Loucy (cell line): ENCODE data around the gene ANKRD13D.

Source experiments
- H2AFZ ChIP-seq: fragments of 200-600 bp; sonication (generic); 2 replicates; pipeline ENCODE4 v1.6.0; 2016; ENCODE audit warnings: antibody characterized with exemption, mild to moderate bottlenecking, low read length, moderate library complexity
- H3F3A ChIP-seq: fragments of 200-600 bp; 2 replicates; pipeline ENCODE4 v1.6.0; 2016; ENCODE audit warnings: antibody characterized with exemption, low read depth, mild to moderate bottlenecking
- H3K27me3 ChIP-seq: fragments of 200-600 bp; sonication (generic); 2 replicates; pipeline ENCODE4 v1.6.1; 2014; ENCODE audit warnings: low read length, mild to moderate bottlenecking; ENCODE audit not compliant: insufficient read depth, poor library complexity, severe bottlenecking
- H3K36me3 ChIP-seq: fragments of 200-600 bp; sonication (generic); 2 replicates; pipeline ENCODE4 v1.6.1; 2016; ENCODE audit warnings: low read length; ENCODE audit not compliant: insufficient read depth
- H3K4me1 ChIP-seq: fragments of 200-600 bp; sonication (generic); 2 replicates; pipeline ENCODE4 v1.5.1; 2014; ENCODE audit warnings: low read length, mild to moderate bottlenecking; ENCODE audit not compliant: insufficient read depth, poor library complexity, severe bottlenecking
- H3K4me2 ChIP-seq: fragments of 200-600 bp; sonication (generic); 2 replicates; pipeline ENCODE4 v1.6.0; 2014; ENCODE audit warnings: antibody characterized with exemption, low read length, low read depth, mild to moderate bottlenecking; ENCODE audit not compliant: poor library complexity, severe bottlenecking
- H3K4me3 ChIP-seq: fragments of 200-600 bp; sonication (generic); 2 replicates; pipeline ENCODE4 v1.5.1; 2014; ENCODE audit warnings: low read length, mild to moderate bottlenecking, mixed read lengths; ENCODE audit not compliant: poor library complexity, severe bottlenecking
- H3K79me2 ChIP-seq: fragments of 200-600 bp; sonication (generic); 2 replicates; pipeline ENCODE4 v1.6.1; 2014; ENCODE audit warnings: low read length; ENCODE audit not compliant: insufficient read depth
- H3K9ac ChIP-seq: fragments of 200-600 bp; sonication (generic); 2 replicates; pipeline ENCODE4 v1.6.0; 2014; ENCODE audit warnings: mild to moderate bottlenecking, low read depth, low read length, moderate library complexity; ENCODE audit not compliant: poor library complexity, severe bottlenecking
- H3K9me2 ChIP-seq: fragments of 200-600 bp; sonication (generic); replicated peaks from 2 replicates; pipeline ENCODE4 v1.6.1; 2016; ENCODE audit warnings: low read depth, low read length, mixed read lengths
- H3K9me3 ChIP-seq: fragments of 200-600 bp; sonication (generic); 2 replicates; pipeline ENCODE4 v1.6.1; 2014; ENCODE audit warnings: mild to moderate bottlenecking, antibody characterized with exemption, low read length, low read depth; ENCODE audit not compliant: insufficient read depth
- H4K20me1 ChIP-seq: fragments of 200-600 bp; sonication (generic); 2 replicates; pipeline ENCODE4 v1.6.0; 2014; ENCODE audit warnings: antibody characterized with exemption, low read length, mild to moderate bottlenecking; ENCODE audit not compliant: insufficient read depth, poor library complexity, severe bottlenecking
- EZH2phosphoT487 ChIP-seq: fragments of 200-600 bp; IDR thresholded peaks from 2 replicates; pipeline ENCODE4 v1.6.1; 2018; ENCODE audit warnings: antibody characterized with exemption, mild to moderate bottlenecking, moderate library complexity, borderline replicate concordance
- TF ChIP-seq, protein P1 (sequence below): fragments of 200-600 bp; sonication (generic); conservative IDR thresholded peaks from 2 replicates; pipeline ENCODE4 v1.5.1; 2014; ENCODE audit warnings: mild to moderate bottlenecking, antibody characterized with exemption, low read length

ANKRD13D gene

DNA sequence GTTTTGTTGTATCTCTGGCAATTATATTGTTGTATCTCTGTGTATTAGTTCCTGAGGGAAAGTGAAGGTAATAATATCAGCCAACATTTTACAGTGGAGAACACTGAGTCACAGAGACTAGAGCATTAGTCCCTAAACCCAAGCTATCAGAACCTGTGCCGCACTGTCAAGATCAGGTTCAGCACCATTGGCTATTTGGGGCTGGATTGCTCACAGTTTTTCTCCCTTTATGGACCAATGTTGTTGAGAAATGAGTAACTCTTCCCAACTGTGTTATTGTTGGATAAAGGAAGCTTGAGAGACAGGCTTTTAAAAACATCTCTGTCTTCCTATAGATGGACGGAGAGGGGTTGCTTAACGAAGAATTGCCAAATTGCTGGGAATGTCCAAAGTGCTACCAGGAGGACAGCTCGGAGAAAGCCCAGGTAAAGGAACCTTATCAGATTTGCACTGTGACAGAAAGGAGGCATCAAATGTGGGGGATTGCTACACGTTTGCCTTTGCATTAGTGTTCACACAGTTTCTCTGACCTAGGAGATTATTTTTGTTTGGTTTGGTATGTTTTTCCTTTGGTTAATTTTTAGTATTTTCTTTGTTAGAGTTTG is 41.1 kb upstream of the ANKRD13D start:
- H3K9me3 ChIP-seq: no peaks in the 10 kb centered on the region
- no peak for TF ChIP-seq EZH2phosphoT487
- TF ChIP-seq, protein P1, sequence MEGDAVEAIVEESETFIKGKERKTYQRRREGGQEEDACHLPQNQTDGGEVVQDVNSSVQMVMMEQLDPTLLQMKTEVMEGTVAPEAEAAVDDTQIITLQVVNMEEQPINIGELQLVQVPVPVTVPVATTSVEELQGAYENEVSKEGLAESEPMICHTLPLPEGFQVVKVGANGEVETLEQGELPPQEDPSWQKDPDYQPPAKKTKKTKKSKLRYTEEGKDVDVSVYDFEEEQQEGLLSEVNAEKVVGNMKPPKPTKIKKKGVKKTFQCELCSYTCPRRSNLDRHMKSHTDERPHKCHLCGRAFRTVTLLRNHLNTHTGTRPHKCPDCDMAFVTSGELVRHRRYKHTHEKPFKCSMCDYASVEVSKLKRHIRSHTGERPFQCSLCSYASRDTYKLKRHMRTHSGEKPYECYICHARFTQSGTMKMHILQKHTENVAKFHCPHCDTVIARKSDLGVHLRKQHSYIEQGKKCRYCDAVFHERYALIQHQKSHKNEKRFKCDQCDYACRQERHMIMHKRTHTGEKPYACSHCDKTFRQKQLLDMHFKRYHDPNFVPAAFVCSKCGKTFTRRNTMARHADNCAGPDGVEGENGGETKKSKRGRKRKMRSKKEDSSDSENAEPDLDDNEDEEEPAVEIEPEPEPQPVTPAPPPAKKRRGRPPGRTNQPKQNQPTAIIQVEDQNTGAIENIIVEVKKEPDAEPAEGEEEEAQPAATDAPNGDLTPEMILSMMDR: no peak
- H3K36me3 ChIP-seq: peaks cover 95% of the 10 kb centered on the region
- no peaks in the 10 kb centered on the region for H3K9me2 ChIP-seq
- 0 out of 2 replicates have a peak, but pooled peaks cover 2% of the 10 kb centered on the region for H3F3A ChIP-seq
- H3K79me2 ChIP-seq: peaks cover 58% of the 10 kb centered on the region
- peaks cover 47% of the 10 kb centered on the region for H4K20me1 ChIP-seq
- H3K4me1 ChIP-seq: peaks cover 26% of the 10 kb centered on the region
- no peak overlapping the region for H3K4me3 ChIP-seq
- no peak overlapping the region for H3K9ac ChIP-seq
- H3K27me3 ChIP-seq: no peaks in the 10 kb centered on the region
- H2AFZ ChIP-seq: no peak overlapping the region
- H3K4me2 ChIP-seq: no peak overlapping the region

DNA sequence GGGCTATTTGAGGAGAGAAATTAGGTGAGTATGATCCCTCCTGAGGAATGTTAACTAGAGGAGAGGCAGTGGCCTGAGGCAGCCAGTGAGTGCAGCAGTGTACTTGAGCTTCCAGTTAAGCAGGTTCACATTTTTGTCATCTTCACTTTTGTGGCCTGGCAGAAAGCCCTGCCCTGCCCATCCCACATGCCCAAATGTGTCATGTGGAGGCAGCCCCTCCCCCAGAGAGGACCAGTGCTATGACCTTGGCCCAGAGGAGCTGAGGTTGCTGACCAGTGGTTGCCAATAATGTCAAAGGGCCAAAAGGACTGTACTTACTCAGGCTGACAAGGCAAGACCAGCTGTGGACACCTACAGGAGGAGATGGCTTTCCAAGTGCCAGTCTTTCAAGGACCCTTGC is 40.5 kb upstream of the ANKRD13D start:
- Histone ChIP-seq H3K9me3 (no peaks in the 10 kb centered on the region), H3K9me2 (no peaks in the 10 kb centered on the region), H2AFZ (no peak overlapping the region), H3K79me2 (peaks cover 52% of the 10 kb centered on the region), H3K4me2 (no peak overlapping the region), H3F3A (0 out of 2 replicates have a peak, but pooled peaks cover 3% of the 10 kb centered on the region), H3K4me1 (peaks cover 20% of the 10 kb centered on the region), H4K20me1 (peaks cover 41% of the 10 kb centered on the region), H3K27me3 (no peaks in the 10 kb centered on the region), H3K9ac (no peak overlapping the region), H3K36me3 (peaks cover 95% of the 10 kb centered on the region), H3K4me3 (no peak overlapping the region)
- TF ChIP-seq, protein P1: no peak
- no peak for TF ChIP-seq EZH2phosphoT487

DNA sequence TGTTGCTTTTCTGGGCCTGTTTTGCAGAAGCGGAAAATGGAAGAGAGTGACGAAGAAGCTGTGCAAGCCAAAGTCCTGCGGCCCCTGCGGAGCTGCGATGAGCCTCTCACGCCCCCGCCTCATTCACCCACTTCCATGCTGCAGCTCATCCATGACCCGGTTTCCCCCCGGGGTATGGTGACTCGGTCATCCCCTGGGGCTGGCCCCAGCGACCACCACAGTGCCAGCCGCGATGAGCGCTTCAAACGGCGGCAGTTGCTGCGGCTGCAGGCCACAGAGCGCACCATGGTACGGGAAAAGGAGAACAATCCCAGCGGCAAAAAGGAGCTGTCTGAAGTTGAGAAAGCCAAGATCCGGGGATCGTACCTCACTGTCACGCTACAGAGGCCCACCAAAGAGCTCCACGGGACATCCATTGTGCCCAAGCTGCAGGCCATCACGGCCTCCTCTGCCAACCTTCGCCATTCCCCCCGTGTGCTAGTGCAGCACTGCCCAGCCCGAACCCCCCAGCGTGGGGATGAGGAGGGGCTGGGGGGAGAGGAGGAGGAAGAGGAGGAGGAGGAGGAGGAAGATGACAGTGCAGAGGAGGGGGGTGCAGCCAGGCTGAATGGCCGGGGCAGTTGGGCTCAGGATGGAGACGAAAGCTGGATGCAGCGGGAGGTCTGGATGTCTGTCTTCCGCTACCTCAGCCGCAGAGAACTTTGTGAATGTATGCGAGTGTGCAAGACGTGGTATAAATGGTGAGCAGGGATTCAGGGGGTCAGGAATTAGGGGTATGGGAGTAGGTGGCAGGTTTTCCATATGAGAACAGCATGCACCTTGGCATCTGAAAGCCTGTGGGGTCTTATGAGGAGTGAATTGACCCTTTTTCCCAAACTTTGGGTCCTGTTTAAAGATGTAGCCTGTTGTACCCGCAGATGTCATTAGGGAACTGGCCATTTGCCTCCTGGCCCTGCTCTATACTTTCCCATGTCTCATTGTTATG is 38.8 kb upstream of the ANKRD13D start:
- peaks cover 32% of the 10 kb centered on the region for H4K20me1 ChIP-seq
- 0 out of 2 replicates have a peak, but pooled peaks cover 3% of the 10 kb centered on the region for H3F3A ChIP-seq
- H3K4me1 ChIP-seq: peaks cover 11% of the 10 kb centered on the region
- H3K27me3 ChIP-seq: no peaks in the 10 kb centered on the region
- H3K9me2 ChIP-seq: no peaks in the 10 kb centered on the region
- no peak overlapping the region for H3K4me2 ChIP-seq
- no peaks in the 10 kb centered on the region for H3K9me3 ChIP-seq
- peaks cover 97% of the 10 kb centered on the region for H3K36me3 ChIP-seq
- no peak overlapping the region for H3K9ac ChIP-seq
- no peak for TF ChIP-seq EZH2phosphoT487
- TF ChIP-seq, protein P1: no peak
- no peak overlapping the region for H3K4me3 ChIP-seq
- H2AFZ ChIP-seq: no peak overlapping the region
- peaks cover 37% of the 10 kb centered on the region for H3K79me2 ChIP-seq
